IMR-90 (cell line): ENCODE data around the gene GPC6. TPM values are rescaled to one million over a fixed set of nuclear protein-coding genes. Genes with fewer than 3 reads are reported as not detected.
A peak's percentile ranks its signal among the peaks of the same experiment; 100 is the strongest.

ENCODE experiments used
- ATAC-seq: fragments of 200-7000 bp; cut with Tn5 transposase; 2 replicates; pipeline ENCODE4 v1.9.1; 2020; ENCODE audit warnings: low read depth, mild to moderate bottlenecking, moderate library complexity
- BruUV-seq: library from RNA; stranded (reverse); fragments of 400-500 nt; replicated peaks from 2 replicates; lab custom pipeline; 2021; lab: Mats Ljungman, UMichigan
- CTCF ChIA-PET: fragments of 300-600 bp; formaldehyde crosslinking; extraction: SDS; loops from one replicate; lab custom pipeline; 2021; ENCODE audit warnings: antibody characterized with exemption; lab: Yijun Ruan, JAX
- POLR2A ChIA-PET: fragments of 300-600 bp; sonication (Branson Sonifier 250); formaldehyde crosslinking; loops from one replicate; lab custom pipeline; 2022; ENCODE audit warnings: antibody characterized with exemption; ENCODE audit not compliant: unreplicated experiment; lab: Charles Lee
- DNase-seq: peaks from one replicate; pipeline ENCODE4 v3.0.0; 2013
- H2AFZ ChIP-seq: replicated peaks from 2 replicates; pipeline ENCODE3; 2013; ENCODE audit warnings: low read length, mild to moderate bottlenecking; ENCODE audit not compliant: poor library complexity
- H2AK5ac ChIP-seq: 2 replicates; pipeline ENCODE4 v1.6.1; 2013; ENCODE audit warnings: low read depth, low read length, inconsistent platforms
- H2AK9ac ChIP-seq: replicated peaks from 2 replicates; pipeline ENCODE3; 2013; ENCODE audit warnings: mild to moderate bottlenecking, low read depth, low read length, moderate library complexity; ENCODE audit not compliant: poor library complexity
- H2BK120ac ChIP-seq: 2 replicates; pipeline ENCODE4 v1.6.1; 2013; ENCODE audit warnings: low read depth, low read length, inconsistent platforms
- H2BK15ac ChIP-seq: 3 replicates; pipeline ENCODE4 v1.6.1; 2013; ENCODE audit warnings: low read depth, low read length, inconsistent platforms
- H2BK20ac ChIP-seq: 2 replicates; pipeline ENCODE4 v1.6.1; 2013; ENCODE audit warnings: low read depth, mild to moderate bottlenecking, inconsistent platforms, low read length, moderate library complexity
- H2BK5ac ChIP-seq: 2 replicates; pipeline ENCODE4 v1.6.1; 2013; ENCODE audit warnings: mild to moderate bottlenecking, low read depth, low read length, inconsistent platforms; ENCODE audit not compliant: poor library complexity, severe bottlenecking
- H3K14ac ChIP-seq: replicated peaks from 2 replicates; pipeline ENCODE4 v1.6.1; 2013; ENCODE audit warnings: low read depth, low read length, inconsistent platforms
- H3K18ac ChIP-seq: 2 replicates; pipeline ENCODE4 v1.6.1; 2013; ENCODE audit warnings: low read depth, low read length, control low read depth
- H3K23ac ChIP-seq: 2 replicates; pipeline ENCODE4 v1.6.1; 2013; ENCODE audit warnings: low read depth, low read length, inconsistent platforms
- H3K27ac ChIP-seq: 2 replicates; pipeline ENCODE4 v1.5.1; 2013; ENCODE audit warnings: mild to moderate bottlenecking, control low read depth, low read length; ENCODE audit not compliant: insufficient read depth
- H3K27me3 ChIP-seq: 2 replicates; pipeline ENCODE4 v1.6.1; 2013; ENCODE audit warnings: low read length; ENCODE audit not compliant: control insufficient read depth, insufficient read depth
- H3K36me3 ChIP-seq: 2 replicates; pipeline ENCODE4 v1.6.1; 2013; ENCODE audit warnings: low read length, mixed read lengths; ENCODE audit not compliant: control insufficient read depth, insufficient read depth
- H3K4ac ChIP-seq: 2 replicates; pipeline ENCODE4 v1.6.1; 2013; ENCODE audit warnings: low read depth, low read length, inconsistent platforms
- H3K4me1 ChIP-seq: 2 replicates; pipeline ENCODE4 v1.6.1; 2013; ENCODE audit warnings: low read length, mixed read lengths; ENCODE audit not compliant: control insufficient read depth, insufficient read depth
- H3K4me2 ChIP-seq: 2 replicates; pipeline ENCODE4 v1.6.1; 2013; ENCODE audit warnings: low read depth, mild to moderate bottlenecking, control low read depth, low read length, moderate library complexity
- H3K4me3 ChIP-seq: 2 replicates; pipeline ENCODE4 v1.5.1; 2013; ENCODE audit warnings: low read depth, mild to moderate bottlenecking, control low read depth, low read length, moderate library complexity; ENCODE audit not compliant: insufficient read depth
- H3K56ac ChIP-seq: 2 replicates; pipeline ENCODE4 v1.6.1; 2013; ENCODE audit warnings: low read length, inconsistent platforms; ENCODE audit not compliant: insufficient read depth; ENCODE audit errors: extremely low read depth
- H3K79me1 ChIP-seq, 2 experiments: 2 replicates each; pipeline ENCODE4 v1.6.1; 2013; ENCODE audit warnings: low read length in 2 of 2, inconsistent platforms in 1 of 2, low read depth in 1 of 2
- H3K9ac ChIP-seq: 2 replicates; pipeline ENCODE4 v1.6.1; 2013; ENCODE audit warnings: low read depth, low read length, control low read depth
- H3K9me1 ChIP-seq: 2 replicates; pipeline ENCODE4 v1.6.1; 2013; ENCODE audit warnings: low read length, inconsistent platforms; ENCODE audit not compliant: insufficient read depth
- H3K9me3 ChIP-seq: 2 replicates; pipeline ENCODE4 v1.6.1; 2013; ENCODE audit warnings: low read length; ENCODE audit not compliant: control insufficient read depth, insufficient read depth
- H4K20me1 ChIP-seq: 2 replicates; pipeline ENCODE4 v1.6.1; 2013; ENCODE audit warnings: low read length, inconsistent platforms; ENCODE audit not compliant: insufficient read depth
- H4K5ac ChIP-seq: 2 replicates; pipeline ENCODE4 v1.6.1; 2013; ENCODE audit warnings: mild to moderate bottlenecking, low read depth, low read length, control low read depth
- H4K8ac ChIP-seq, 2 experiments: 2 replicates each; pipeline ENCODE4 v1.6.1; 2013; ENCODE audit warnings: low read depth in 2 of 2, low read length in 2 of 2, control low read depth in 1 of 2, inconsistent platforms in 1 of 2
- H4K91ac ChIP-seq: 2 replicates; pipeline ENCODE4 v1.6.1; 2013; ENCODE audit warnings: low read depth, low read length, inconsistent platforms; ENCODE audit not compliant: insufficient read depth
- USF2 ChIP-seq: fragments of 150-350 bp; IDR thresholded peaks from 2 replicates; pipeline ENCODE4 v1.6.1; 2017; ENCODE audit warnings: mild to moderate bottlenecking, antibody characterized with exemption, low read length, low read depth
- WGBS, 2 experiments: methylation state at CpG; one replicate each; pipeline versions ENCODE4 v1.1.5 to v1.1.7; 2013; ENCODE audit warnings: missing lambda C conversion rate in 2 of 2; ENCODE audit not compliant: insufficient read length in 1 of 2; ENCODE audit errors: extremely low coverage in 2 of 2; 5-methylcytosine and 5-hydroxymethylcytosine counted together
- dilution Hi-C: fragments of 300-500 bp; cut with HindIII; formaldehyde crosslinking; loops from one replicate; pipeline ENCODE4 v1.14.3; 2018; ENCODE audit warnings: low sequenced_read_pairs; ENCODE audit not compliant: unreplicated experiment
- in situ Hi-C: fragments of 300-500 bp; cut with MboI; formaldehyde crosslinking; loops from 3 replicates; pipeline ENCODE4 v1.14.3; 2019; ENCODE audit warnings: low sequenced_read_pairs, inconsistent platforms, mixed read lengths
- intact Hi-C: fragments of 100-400 bp; cut with micrococcal nuclease; formaldehyde crosslinking; loops from 2 replicates; pipeline ENCODE4 v1.10.0; 2022
- polyA plus RNA-seq, 3 experiments: library from polyadenylated mRNA; depleted of rRNA; stranded (reverse); fragments of >200 nt; gene quantifications; 2 replicates each; pipeline ENCODE4 v1.2.3, GENCODE V29; 2012; ENCODE audit warnings: low replicate concordance in 1 of 3
- total RNA-seq: library from RNA; depleted of rRNA; stranded (reverse); fragments of >200 nt; gene quantifications from 2 replicates; pipeline ENCODE4 v1.2.3, GENCODE V29; 2012
- TF ChIP-seq, protein P1 (sequence below): conservative IDR thresholded peaks from 2 replicates; pipeline ENCODE4 v1.5.1; 2012; ENCODE audit warnings: mild to moderate bottlenecking, low read depth, low read length, improper control_type of control experiment

Gene GPC6
- total and polyA plus RNA-seq, 2 of the 4 experiments (the other 2 are of a cell fraction) = 14.9 to 39.4 TPM

GRCh38 chr13:94007072-94007471, 780.5 kb downstream of the GPC6 start:
- no peak overlapping the region for H2BK15ac ChIP-seq
- dilution Hi-C loops (no loop called here), intact Hi-C loops (no loop called here), in situ Hi-C loops (no loop called here)
- H3K27me3 ChIP-seq = no peaks in the 10 kb centered on the region
- H4K5ac ChIP-seq = no peak overlapping the region
- H3K9me3 ChIP-seq = no peaks in the 10 kb centered on the region
- DNase-seq (no peak), ATAC-seq (no peak)
- no peak overlapping the region for H2AK9ac ChIP-seq
- H3K4ac ChIP-seq = no peak overlapping the region
- H3K4me1 ChIP-seq = 0 out of 2 replicates have a peak, but pooled peaks cover 2% of the 10 kb centered on the region
- H3K9me1 ChIP-seq = no peaks in the 10 kb centered on the region
- ChIA-PET CTCF (no interaction called here), POLR2A (no interaction called here)
- WGBS, 2 experiments = no CpG with 5 or more reads among the region's 5 CpGs
- no peak overlapping the region for H3K23ac ChIP-seq
- H2AFZ ChIP-seq = no peak overlapping the region
- no peak overlapping the region for H2BK20ac ChIP-seq
- TF ChIP-seq, protein P1, sequence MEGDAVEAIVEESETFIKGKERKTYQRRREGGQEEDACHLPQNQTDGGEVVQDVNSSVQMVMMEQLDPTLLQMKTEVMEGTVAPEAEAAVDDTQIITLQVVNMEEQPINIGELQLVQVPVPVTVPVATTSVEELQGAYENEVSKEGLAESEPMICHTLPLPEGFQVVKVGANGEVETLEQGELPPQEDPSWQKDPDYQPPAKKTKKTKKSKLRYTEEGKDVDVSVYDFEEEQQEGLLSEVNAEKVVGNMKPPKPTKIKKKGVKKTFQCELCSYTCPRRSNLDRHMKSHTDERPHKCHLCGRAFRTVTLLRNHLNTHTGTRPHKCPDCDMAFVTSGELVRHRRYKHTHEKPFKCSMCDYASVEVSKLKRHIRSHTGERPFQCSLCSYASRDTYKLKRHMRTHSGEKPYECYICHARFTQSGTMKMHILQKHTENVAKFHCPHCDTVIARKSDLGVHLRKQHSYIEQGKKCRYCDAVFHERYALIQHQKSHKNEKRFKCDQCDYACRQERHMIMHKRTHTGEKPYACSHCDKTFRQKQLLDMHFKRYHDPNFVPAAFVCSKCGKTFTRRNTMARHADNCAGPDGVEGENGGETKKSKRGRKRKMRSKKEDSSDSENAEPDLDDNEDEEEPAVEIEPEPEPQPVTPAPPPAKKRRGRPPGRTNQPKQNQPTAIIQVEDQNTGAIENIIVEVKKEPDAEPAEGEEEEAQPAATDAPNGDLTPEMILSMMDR = no peak
- TF ChIP-seq USF2 = no peak
- no peak overlapping the region for H2BK5ac ChIP-seq
- no peak overlapping the region for H3K4me2 ChIP-seq
- no peaks in the 10 kb centered on the region for H4K20me1 ChIP-seq
- H2BK120ac ChIP-seq = no peak overlapping the region
- no peak overlapping the region for H3K9ac ChIP-seq
- H2AK5ac ChIP-seq = no peak overlapping the region
- no peak overlapping the region for H3K18ac ChIP-seq
- H3K79me1 ChIP-seq = no peaks in the 10 kb centered on the region
- 0 out of 2 replicates have a peak overlapping the region, but pooled peaks have one; percentile 29 for H3K14ac ChIP-seq
- no peak overlapping the region for H3K4me3 ChIP-seq
- H3K56ac ChIP-seq = no peak overlapping the region
- no peak overlapping the region for H3K27ac ChIP-seq
- no TSS peak for BruUV-seq
- no peak overlapping the region for H4K91ac ChIP-seq
- H4K8ac ChIP-seq = no peak overlapping the region
- no peaks in the 10 kb centered on the region for H3K36me3 ChIP-seq
